Stimulated activated naive CD4-positive, alpha-beta T cell treated with Interleukin-2 at 50 U/mL for 16 hours (primary cell): Measurements from ENCODE around the gene FHOD1.
A peak's percentile ranks its signal among the peaks of the same experiment; 100 is the strongest.

ENCODE experiments used
- DNase-seq: peaks from one replicate; lab custom pipeline; 2025; lab: John Stamatoyannopoulos, UW

FHOD1 gene

DNA sequence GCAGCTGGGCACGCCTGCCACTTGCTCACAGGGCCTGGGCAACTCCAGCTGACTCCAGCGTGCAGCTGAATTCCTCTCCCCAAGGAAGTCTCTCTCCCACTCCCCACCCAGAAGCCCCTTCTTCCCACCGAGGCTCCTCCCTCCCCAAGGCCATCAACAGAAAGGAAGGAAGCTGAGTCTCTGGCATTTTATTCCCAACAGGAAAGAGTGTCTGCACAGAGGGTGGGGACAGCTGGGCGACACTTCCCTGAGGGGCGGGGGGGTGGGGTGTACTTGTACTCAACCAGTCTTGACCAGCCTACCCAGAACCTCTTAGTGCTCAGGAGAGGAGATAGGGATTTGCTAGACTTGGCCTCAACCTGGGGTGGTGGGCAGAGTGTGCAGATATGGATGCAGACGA is 57.2 kb downstream of the FHOD1 start, which contains the start of gene EXOC3L1:
EXOC3L1 (minus strand) TSS at position 96 of the 400 bp plus-strand sequence. CDS start 460 bp downstream, outside the sequence.
- no peak for DNase-seq

DNA sequence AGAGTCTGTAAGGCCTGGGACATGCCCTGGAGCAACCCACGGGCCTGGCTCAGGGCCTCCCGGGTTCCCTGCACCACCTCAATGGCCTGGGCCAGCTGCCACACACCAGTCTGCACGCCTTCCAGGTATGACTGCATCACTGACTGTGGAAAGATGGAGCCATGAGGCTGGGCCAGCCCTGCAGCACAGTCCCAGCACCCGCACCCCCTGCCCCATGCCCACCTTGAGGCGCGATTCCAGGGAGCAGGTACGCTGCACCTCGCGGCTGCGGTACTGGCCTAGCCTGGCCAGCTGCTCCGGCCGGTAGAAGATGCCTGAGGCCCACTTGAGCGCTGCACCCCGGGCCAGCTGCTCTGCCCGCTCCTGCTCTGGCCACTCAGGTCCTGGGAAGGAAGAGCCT is 58.5 kb downstream of the FHOD1 start:
- DNase-seq: no peak

- no peak for DNase-seq
Observed at GRCh38 chr16:67188323-67188722, 59.0 kb downstream of the FHOD1 start.

DNA sequence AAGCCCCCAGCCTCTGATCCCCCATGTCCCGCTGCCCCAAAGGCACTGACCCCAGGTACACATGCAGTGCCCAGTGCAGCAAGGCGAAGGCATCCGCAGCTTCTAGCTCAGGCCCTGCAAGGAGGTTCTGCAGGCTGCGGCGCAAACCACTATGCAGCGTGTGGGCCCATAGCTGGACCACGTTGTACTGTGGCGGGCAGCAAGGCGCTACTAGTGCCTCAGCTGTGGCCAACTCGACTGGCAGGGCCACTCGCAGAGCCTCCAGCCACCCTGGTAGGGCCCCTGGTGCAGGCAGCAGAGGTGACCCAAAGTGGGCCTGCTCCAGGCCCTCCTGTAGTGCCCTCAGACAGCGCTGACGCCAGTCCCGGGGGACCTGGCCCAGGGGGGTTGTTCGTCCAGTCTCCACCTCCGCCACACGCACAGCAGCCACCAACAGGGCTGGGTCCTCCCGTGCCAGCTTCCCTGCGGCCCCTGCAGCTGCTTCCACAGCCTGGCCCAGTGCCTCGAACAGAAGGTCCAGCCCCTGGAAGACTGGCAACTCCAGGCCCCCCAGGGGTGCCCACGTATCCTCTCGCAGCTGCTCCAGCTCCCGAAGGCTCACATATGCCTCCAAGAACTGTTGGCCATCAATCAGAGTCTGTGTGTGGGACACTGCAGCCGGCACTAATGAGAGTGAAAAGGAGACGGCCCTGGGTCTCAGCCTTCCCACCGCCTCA is 59.9 kb downstream of the FHOD1 start:
- no peak for DNase-seq

DNA sequence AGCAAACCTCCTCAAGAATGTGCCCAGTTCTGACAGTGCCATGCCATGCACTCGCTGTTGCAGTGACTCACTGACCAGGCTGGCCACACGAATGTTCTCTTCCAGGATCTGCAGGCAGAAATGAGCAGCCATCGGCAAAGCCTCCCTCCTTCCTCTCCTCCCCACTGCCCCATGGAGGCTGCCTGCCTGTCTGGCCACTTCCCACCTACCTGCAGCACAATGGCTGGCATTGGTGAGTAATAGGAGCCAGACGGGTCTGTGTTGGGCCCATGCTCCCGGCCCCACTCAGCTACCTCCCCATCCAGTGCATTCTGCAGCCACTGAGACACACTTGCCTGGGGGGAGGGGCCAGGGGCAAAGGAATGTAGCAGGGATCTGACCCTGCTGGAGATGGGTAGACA is 60.7 kb downstream of the FHOD1 start:
- DNase-seq: no peak

- DNase-seq: no peak
Observed at GRCh38 chr16:67185651-67186134, 61.6 kb downstream of the FHOD1 start.

DNA sequence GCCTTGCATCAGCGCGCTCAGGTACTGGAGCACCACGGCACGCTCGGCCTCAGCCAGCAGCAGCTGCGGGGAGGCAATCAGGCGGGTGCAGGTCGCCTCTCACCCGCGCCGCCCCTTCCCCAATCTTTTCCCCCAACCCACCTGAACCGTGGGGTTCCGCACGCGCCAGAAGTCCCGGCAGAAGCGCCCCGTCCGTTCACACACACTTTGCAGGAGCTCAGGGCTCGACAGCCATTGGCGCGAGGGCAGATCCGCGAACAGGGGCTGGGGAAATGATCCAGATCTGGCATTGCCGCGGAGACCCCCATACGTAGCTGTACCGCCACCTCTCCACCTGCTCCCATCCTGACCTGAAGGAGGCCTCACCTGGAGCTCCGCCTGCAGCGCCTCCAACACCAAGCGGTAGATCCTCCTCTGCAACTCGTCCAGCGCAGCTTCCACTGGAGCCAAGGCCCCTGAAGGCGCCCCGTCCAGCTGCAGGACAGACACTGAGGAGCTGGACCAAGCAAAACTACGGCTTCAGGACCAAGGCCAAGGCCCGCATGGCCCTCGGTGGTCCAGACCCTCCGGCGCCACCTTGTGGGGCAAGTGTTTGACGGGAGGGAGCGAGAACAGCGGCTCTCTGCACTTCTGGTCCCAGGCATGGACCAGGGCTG is 62.2 kb downstream of the FHOD1 start:
- DNase-seq: peak; percentile 76

DNA sequence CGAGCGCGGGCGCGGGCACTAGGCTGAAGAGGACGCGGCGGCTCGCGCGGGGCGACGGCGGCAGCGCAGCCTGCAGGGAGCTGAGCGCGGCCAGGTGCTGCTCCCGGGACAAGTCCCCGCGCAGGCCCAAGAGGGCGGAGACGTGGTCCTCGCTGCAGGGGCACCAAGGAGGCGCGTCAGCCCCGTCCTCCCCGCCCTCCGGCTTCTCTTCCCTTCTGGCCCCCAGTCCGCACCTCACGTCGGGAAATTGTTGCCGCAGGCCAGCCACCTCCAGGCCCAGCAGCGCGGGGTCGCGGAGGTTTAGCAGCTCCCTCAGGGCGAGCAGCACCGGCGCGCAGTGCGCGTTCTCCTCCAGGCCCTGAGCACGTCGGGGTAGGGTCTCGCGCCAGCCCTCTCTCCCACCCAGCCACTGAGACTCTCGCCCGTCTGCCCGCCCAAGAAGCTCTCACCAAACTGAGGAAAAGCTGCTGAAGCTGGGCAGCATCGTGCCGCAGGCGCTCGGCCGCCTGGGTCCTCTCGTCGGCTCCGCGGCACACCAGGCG is 62.8 kb downstream of the FHOD1 start:
- DNase-seq: peak; percentile 43

DNA sequence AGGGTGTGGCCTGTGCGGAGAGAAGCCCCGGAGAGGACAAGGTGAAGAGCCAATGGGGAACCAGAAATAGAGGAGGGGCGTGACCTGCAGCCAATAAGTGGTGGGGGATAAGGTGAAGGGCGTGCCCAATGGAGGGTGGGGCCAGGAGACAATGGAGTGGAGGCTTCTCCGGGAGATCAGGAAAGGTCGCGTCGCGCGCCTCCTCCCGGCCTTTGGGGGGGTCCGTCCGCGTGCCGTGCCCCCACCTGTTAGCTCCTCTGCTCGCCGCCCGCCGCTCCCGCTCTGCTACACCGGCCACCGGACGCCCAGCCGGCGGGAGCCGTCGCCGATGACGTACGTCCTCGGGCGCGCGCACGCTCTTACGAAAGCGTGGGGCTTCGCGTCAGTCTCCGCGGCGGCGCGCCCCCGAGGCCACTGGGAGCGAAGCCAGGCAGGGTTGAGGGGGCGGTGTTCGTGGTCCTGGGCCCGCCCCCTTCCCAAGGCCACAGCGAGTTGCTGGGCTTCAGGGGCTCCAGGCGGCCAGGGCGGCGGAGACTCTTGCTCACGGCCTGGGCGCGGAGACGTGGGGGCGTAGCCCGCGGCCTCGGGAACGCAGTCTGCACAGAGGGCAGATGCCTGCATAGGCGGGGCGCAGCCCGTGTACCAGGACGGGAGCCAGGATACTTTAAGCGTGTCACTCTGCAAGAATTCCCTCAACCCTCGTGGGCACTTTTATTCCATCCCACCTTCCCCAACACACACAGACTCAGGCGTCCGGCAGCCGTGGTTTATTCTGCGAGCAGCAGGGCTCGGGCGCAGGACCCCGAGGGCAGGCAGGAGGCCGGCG is 63.4 kb downstream of the FHOD1 start, which contains the start of gene MATCAP1:
MATCAP1 (minus strand) TSS at position 337 of the 826 bp plus-strand sequence. CDS start 3,353 bp downstream, outside the sequence.
- peak; percentile 95 for DNase-seq

DNA sequence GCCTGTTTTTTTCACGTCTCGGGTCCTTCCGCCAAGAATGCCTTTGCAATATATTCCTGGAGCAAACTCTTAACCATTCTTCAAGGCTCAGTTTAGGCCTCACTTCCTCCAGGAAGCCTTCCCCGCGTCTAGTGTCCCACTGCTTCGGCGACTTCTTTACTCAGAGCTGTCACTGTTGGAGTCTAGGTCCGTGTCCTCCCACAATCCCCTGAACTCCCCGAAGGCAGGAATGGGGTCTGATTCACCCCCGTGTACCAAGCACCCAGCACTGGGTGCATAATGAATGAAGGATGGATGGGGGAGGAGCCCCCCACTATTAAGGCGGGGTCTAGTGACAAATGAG is 64.0 kb downstream of the FHOD1 start:
- no peak for DNase-seq

DNA sequence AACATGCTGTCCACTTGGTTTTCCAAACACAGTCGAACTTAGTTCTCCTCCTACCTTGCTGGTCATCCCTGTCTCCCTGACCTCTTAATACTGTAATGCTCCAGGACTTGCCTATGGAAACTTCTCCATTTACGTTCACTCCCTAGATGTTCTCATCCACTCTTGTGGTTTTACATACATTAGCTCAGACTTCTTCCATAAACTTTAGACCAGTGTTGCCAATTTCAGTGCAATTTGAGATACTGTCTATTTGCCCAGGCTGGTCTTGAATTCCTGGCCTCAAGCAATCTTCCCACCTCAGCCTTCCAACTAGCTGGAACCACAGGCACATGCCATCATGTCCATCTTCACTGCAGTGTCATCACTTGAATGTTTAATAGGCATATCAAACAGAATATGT is 65.0 kb downstream of the FHOD1 start:
- no peak for DNase-seq

DNA sequence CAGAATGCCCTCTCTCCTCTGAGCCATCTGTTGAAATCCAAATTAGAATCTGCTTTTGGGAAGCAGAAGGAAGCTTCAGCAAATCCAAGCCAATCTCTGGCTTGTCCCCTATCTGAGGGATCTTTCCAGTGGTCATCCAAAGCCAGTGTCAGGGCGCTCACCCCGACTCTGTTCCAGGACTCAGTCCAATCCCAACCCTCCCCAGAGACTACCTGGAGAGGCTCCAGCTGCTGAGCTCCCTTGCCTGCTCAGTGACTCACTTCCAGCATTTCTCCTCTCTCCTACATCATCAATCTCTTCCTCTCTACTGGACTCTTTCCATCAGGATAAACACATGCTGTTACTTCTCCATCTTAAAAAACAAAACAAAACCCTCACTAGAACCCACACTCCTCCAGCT is 65.9 kb downstream of the FHOD1 start:
- DNase-seq: no peak

- no peak for DNase-seq
Observed at GRCh38 chr16:67180166-67180565, 67.1 kb downstream of the FHOD1 start.

DNA sequence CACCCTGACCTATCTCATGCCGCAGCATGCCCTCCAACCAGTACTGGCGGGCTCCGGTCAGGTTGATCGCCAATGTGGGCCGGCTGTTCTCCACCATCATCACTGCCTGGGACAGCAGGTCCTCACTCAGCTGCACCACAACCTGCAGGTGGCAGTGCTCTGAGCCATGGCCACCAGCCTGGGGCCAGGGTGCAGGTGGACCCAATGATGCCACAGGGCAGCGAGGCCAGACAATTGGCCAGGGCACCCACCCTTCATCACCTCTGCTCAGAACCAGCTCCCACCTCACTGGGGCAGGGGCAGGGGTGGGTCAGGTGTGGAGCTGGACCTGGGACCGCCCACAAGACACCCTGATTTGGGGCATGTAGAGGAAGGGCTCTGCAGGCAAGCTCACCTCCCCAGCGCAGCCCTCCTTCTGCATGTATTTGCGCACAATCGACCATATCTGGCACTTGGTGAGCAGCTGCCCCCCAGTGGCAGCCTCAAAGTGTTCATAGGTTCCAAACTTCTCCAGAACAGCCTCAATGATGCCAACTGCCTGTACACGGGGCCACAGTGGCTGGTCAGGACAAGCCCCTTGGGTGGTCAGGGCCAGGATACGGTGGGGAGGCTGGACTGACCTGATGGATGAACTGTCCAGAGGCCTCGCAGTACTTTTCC is 67.7 kb downstream of the FHOD1 start:
- DNase-seq: no peak
